ENCODE measurements around the gene CLDN5. TPM values are rescaled to one million over a fixed set of nuclear protein-coding genes. Genes with fewer than 3 reads are reported as not detected.

CLDN5 gene
- total RNA-seq, 1 donor from 2014 or later: 213 TPM

- Histone ChIP-seq H3K9me3 (no peaks in the 10 kb centered on the region), H3K4me1 (no peaks in the 10 kb centered on the region), H3K4me3 (no peak overlapping the region), H3K36me3 (no peaks in the 10 kb centered on the region), H3K27ac (no peak overlapping the region), H3K27me3 (ENCODE audit: low read depth) (no peaks in the 10 kb centered on the region)
- DNase-seq (no peak), ATAC-seq (no peak)
- intact Hi-C loops (cut with DNase I): loop anchor here (10.0 kb wide), 1 partner anchor 128 kb away; no protein-coding TSS in a partner anchor
- no peak for TF ChIP-seq CTCF (IDR thresholded peaks at IDR 0.05)
These were observed 27.0 kb downstream of the CLDN5 start for GRCh38 chr22:19497245-19497644.

GRCh38 chr22:19496324-19496630 is 27.9 kb downstream of the CLDN5 start:
- H3K4me1 ChIP-seq: no peaks in the 10 kb centered on the region
- H3K27ac ChIP-seq: no peak overlapping the region
- DNase-seq (no peak), ATAC-seq (no peak)
- intact Hi-C loops (cut with DNase I): loop anchor here (10.0 kb wide), 1 partner anchor 129 kb away; no protein-coding TSS in a partner anchor
- H3K4me3 ChIP-seq: no peak overlapping the region
- H3K9me3 ChIP-seq: no peaks in the 10 kb centered on the region
- no peaks in the 10 kb centered on the region for H3K27me3 ChIP-seq (ENCODE audit: low read depth)
- no peaks in the 10 kb centered on the region for H3K36me3 ChIP-seq
- TF ChIP-seq CTCF (IDR thresholded peaks at IDR 0.05): no peak

- H3K36me3 ChIP-seq: no peaks in the 10 kb centered on the region
- no peak overlapping the region for H3K27ac ChIP-seq
- intact Hi-C loops (cut with DNase I): loop anchor here (10.0 kb wide), 1 partner anchor 129 kb away; no protein-coding TSS in a partner anchor
- TF ChIP-seq CTCF (IDR thresholded peaks at IDR 0.05): peak; percentile 36
- H3K27me3 ChIP-seq (ENCODE audit: low read depth): no peaks in the 10 kb centered on the region
- DNase-seq (no peak), ATAC-seq (no peak)
- H3K4me1 ChIP-seq: no peaks in the 10 kb centered on the region
- no peaks in the 10 kb centered on the region for H3K9me3 ChIP-seq
- no peak overlapping the region for H3K4me3 ChIP-seq
These were observed 28.5 kb downstream of the CLDN5 start for GRCh38 chr22:19495562-19496323.

- Histone ChIP-seq H3K4me3 (no peak overlapping the region), H3K27ac (no peak overlapping the region), H3K9me3 (no peaks in the 10 kb centered on the region), H3K36me3 (no peaks in the 10 kb centered on the region), H3K4me1 (no peaks in the 10 kb centered on the region), H3K27me3 (ENCODE audit: low read depth) (no peaks in the 10 kb centered on the region)
- no peak for TF ChIP-seq CTCF (IDR thresholded peaks at IDR 0.05)
- intact Hi-C loops (cut with DNase I): loop anchor here (10.0 kb wide), 1 partner anchor 130 kb away; no protein-coding TSS in a partner anchor
- ATAC-seq: no peak
- DNase-seq: no peak
These were observed 29.5 kb downstream of the CLDN5 start for GRCh38 chr22:19494676-19495173.

- DNase-seq (no peak), ATAC-seq (no peak)
- H3K36me3 ChIP-seq: no peaks in the 10 kb centered on the region
- H3K9me3 ChIP-seq: no peaks in the 10 kb centered on the region
- no peak for TF ChIP-seq CTCF (IDR thresholded peaks at IDR 0.05)
- H3K27ac ChIP-seq: no peak overlapping the region
- intact Hi-C loops (cut with DNase I): loop anchor here (10.0 kb wide), 1 partner anchor 131 kb away; no protein-coding TSS in a partner anchor
- H3K4me3 ChIP-seq: no peak overlapping the region
- H3K4me1 ChIP-seq: no peaks in the 10 kb centered on the region
- no peaks in the 10 kb centered on the region for H3K27me3 ChIP-seq (ENCODE audit: low read depth)
These were observed 30.1 kb downstream of the CLDN5 start for GRCh38 chr22:19494001-19494560.

Data from lower lobe of right lung (tissue), 2 donors.